OCI-LY7 (cell line): ENCODE data around the gene BTNL2. TPM values are rescaled to one million over a fixed set of nuclear protein-coding genes. Genes with fewer than 3 reads are reported as not detected.

Experiments used
- BruUV-seq: library from RNA; stranded (reverse); fragments of 400-500 nt; replicated peaks from 2 replicates; lab custom pipeline; 2021; lab: Mats Ljungman, UMichigan
- CTCF ChIA-PET: fragments of 300-600 bp; sonication (Branson Sonifier 250); formaldehyde crosslinking; loops from one replicate; lab custom pipeline; 2022; ENCODE audit warnings: antibody characterized with exemption; ENCODE audit not compliant: unreplicated experiment; lab: Charles Lee
- POLR2A ChIA-PET: fragments of 300-600 bp; sonication (Branson Sonifier 250); formaldehyde crosslinking; loops from one replicate; lab custom pipeline; 2022; ENCODE audit warnings: antibody characterized with exemption; lab: Charles Lee
- DNase-seq: peaks from one replicate; pipeline ENCODE4 v3.0.0-alpha.2; 2015; ENCODE audit warnings: low spot score
- H2AFZ ChIP-seq: fragments of 200-600 bp; sonication (generic), shearing (Covaris generic); 2 replicates; pipeline ENCODE4 v1.6.1; 2014; ENCODE audit warnings: mild to moderate bottlenecking, antibody characterized with exemption, low read length, moderate library complexity
- H3K27ac ChIP-seq: fragments of 200-600 bp; sonication (generic); 2 replicates; pipeline ENCODE4 v1.5.1; 2014; ENCODE audit warnings: mixed run types, low read depth, mild to moderate bottlenecking, moderate library complexity, low read length, inconsistent platforms; ENCODE audit not compliant: poor library complexity, severe bottlenecking
- H3K36me3 ChIP-seq: fragments of 200-600 bp; sonication (generic); 2 replicates; pipeline ENCODE4 v1.6.1; 2014; ENCODE audit warnings: mild to moderate bottlenecking, antibody characterized with exemption, low read length, moderate library complexity, mixed read lengths; ENCODE audit not compliant: insufficient read depth
- H3K4me1 ChIP-seq: fragments of 200-600 bp; sonication (generic); 2 replicates; pipeline ENCODE4 v1.5.1; 2014; ENCODE audit warnings: mild to moderate bottlenecking, low read length; ENCODE audit not compliant: insufficient read depth, poor library complexity, severe bottlenecking
- H3K4me2 ChIP-seq: fragments of 200-600 bp; sonication (generic); 2 replicates; pipeline ENCODE4 v1.6.1; 2014; ENCODE audit warnings: mild to moderate bottlenecking, low read length
- H3K4me3 ChIP-seq: fragments of 200-600 bp; sonication (generic); 2 replicates; pipeline ENCODE4 v1.5.1; 2014; ENCODE audit warnings: mild to moderate bottlenecking, low read depth, low read length; ENCODE audit not compliant: poor library complexity, severe bottlenecking
- H3K79me2 ChIP-seq: fragments of 200-600 bp; sonication (generic); 2 replicates; pipeline ENCODE4 v1.6.1; 2016; ENCODE audit warnings: low read depth, mild to moderate bottlenecking, low read length, moderate library complexity, mixed read lengths; ENCODE audit not compliant: insufficient read depth
- H3K9me2 ChIP-seq: fragments of 200-600 bp; sonication (generic); 2 replicates; pipeline ENCODE4 v1.6.1; 2016; ENCODE audit warnings: mild to moderate bottlenecking, low read length, mixed read lengths; ENCODE audit not compliant: insufficient read depth
- H3K9me3 ChIP-seq: fragments of 200-600 bp; sonication (generic); 2 replicates; pipeline ENCODE4 v1.6.1; 2014; ENCODE audit warnings: mild to moderate bottlenecking, mixed run types, low read length, mixed read lengths
- H4K20me1 ChIP-seq: fragments of 200-600 bp; sonication (generic); 2 replicates; pipeline ENCODE4 v1.6.1; 2014; ENCODE audit warnings: mild to moderate bottlenecking, antibody characterized with exemption, low read length, moderate library complexity, mixed read lengths; ENCODE audit not compliant: insufficient read depth
- CTCF ChIP-seq: fragments of 200-600 bp; sonication (generic); conservative IDR thresholded peaks from 2 replicates; pipeline ENCODE4 v1.5.1; 2014; ENCODE audit warnings: mild to moderate bottlenecking, antibody characterized with exemption, low read length, moderate library complexity, mixed read lengths
- EZH2phosphoT487 ChIP-seq: fragments of 200-600 bp; sonication (generic); IDR thresholded peaks from 2 replicates; pipeline ENCODE4 v1.6.1; 2018; ENCODE audit warnings: low read depth, borderline replicate concordance, mild to moderate bottlenecking, mixed run types, antibody characterized with exemption, low read length, moderate library complexity, mixed read lengths
- intact Hi-C: fragments of 100-400 bp; cut with micrococcal nuclease; formaldehyde crosslinking; loops from one replicate; pipeline ENCODE4 v1.10.0; 2022; ENCODE audit not compliant: unreplicated experiment
- total RNA-seq, 2 experiments: library from RNA; depleted of rRNA in 1 of 2; stranded (reverse); fragments of >200 nt in 1 of 2; shearing (Covaris generic) in 1 of 2; gene quantifications; 2 replicates each; pipeline ENCODE4 v1.2.3, GENCODE V29; 2014 to 2022

BTNL2 gene
- total RNA-seq, 2 experiments from 2014 or later: 3.1 to 4.9 TPM

- no peak overlapping the region for H3K4me3 ChIP-seq
- H3K4me2 ChIP-seq: no peak overlapping the region
- TF ChIP-seq EZH2phosphoT487: no peak
- no peak for TF ChIP-seq CTCF
- H3K4me1 ChIP-seq: peaks cover 8% of the 10 kb centered on the region
- ChIA-PET CTCF (no interaction called here), POLR2A (no interaction called here)
- no peaks in the 10 kb centered on the region for H3K9me3 ChIP-seq
- H3K9me2 ChIP-seq: no peaks in the 10 kb centered on the region
- DNase-seq: peak; percentile 33
- no peak overlapping the region for H3K27ac ChIP-seq
- H3K79me2 ChIP-seq: no peaks in the 10 kb centered on the region
- no TSS peak for BruUV-seq
- H3K36me3 ChIP-seq: no peaks in the 10 kb centered on the region
- no peaks in the 10 kb centered on the region for H4K20me1 ChIP-seq
- peak overlapping the region; percentile 43 for H2AFZ ChIP-seq
- intact Hi-C loops: no loop called here
These were observed 31.0 kb downstream of the BTNL2 start for GRCh38 chr6:32375739-32376529.

DNA sequence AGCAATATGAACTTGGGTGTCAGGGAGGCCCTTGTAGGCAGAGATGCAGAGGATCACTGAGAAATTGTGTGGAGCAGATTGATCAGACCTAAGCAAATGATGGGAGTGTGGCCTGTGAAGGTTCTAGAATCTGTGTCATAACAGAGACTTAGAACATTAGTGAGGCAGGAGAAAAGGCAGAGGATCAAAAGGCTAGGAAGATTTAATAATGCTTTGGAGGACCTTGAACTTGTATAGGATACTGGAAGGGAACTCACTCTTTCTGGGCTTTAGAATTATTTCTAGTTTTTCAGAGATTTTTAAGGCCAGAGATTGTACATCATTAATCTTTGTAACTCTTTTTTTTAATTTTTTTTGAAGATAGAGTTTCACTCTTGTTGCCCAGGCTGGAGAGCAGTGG, 35.2 kb downstream of the BTNL2 start, which contains the start of gene TSBP1:
TSS of gene TSBP1 (minus strand) at position 101 of the 400 bp plus-strand sequence. CDS start 197 bp downstream, outside the sequence.
- H3K4me1 ChIP-seq: peaks cover 8% of the 10 kb centered on the region
- TF ChIP-seq CTCF: no peak
- no peak for TF ChIP-seq EZH2phosphoT487
- ChIA-PET CTCF (no interaction called here), POLR2A (no interaction called here)
- H3K4me3 ChIP-seq: no peak within 1 kb of the TSS
- H3K79me2 ChIP-seq: no peaks in the 10 kb centered on the region
- intact Hi-C loops: no loop called here
- no peaks in the 10 kb centered on the region for H3K9me2 ChIP-seq
- H3K27ac ChIP-seq: no peak within 1 kb of the TSS
- H3K9me3 ChIP-seq: no peaks in the 10 kb centered on the region
- no peaks in the 10 kb centered on the region for H3K36me3 ChIP-seq
- H3K4me2 ChIP-seq: no peak within 1 kb of the TSS
- H2AFZ ChIP-seq: peak within 1 kb of the TSS; percentile 56; the same call in 1 of the 2 replicates
- no peak for DNase-seq
- no TSS peak for BruUV-seq
- no peaks in the 10 kb centered on the region for H4K20me1 ChIP-seq

DNA sequence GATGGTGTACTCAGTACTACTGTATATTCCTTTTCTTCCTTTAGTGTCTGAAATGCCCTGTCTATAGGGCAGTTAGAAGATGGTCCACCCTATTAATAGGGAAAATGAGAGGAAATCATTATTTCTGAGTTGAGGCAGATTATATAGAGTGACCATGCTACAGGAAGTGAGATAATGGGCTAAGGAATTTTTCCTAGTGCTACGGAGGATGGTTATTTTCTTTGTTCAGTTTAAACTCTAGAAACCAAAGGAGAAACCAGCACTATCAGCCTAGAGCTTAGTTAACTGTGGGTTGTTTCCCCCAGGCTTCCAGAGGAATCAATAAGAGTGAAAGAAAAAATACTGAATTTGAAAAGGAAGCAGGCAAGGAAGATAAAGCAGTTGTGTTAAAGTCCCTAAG, 35.8 kb downstream of the BTNL2 start:
- CTCF ChIA-PET: no interaction called here
- H3K4me2 ChIP-seq: no peak overlapping the region
- H2AFZ ChIP-seq: peak overlapping the region; percentile 56; the same call in 1 of the 2 replicates
- H3K4me3 ChIP-seq: no peak overlapping the region
- no TSS peak for BruUV-seq
- H3K9me3 ChIP-seq: no peaks in the 10 kb centered on the region
- H3K9me2 ChIP-seq: no peaks in the 10 kb centered on the region
- no peaks in the 10 kb centered on the region for H4K20me1 ChIP-seq
- no peak for DNase-seq
- no peak overlapping the region for H3K27ac ChIP-seq
- H3K79me2 ChIP-seq: no peaks in the 10 kb centered on the region
- intact Hi-C loops: no loop called here
- POLR2A ChIA-PET: interaction anchor here (0.6 to 0.8 kb wide), 2 partner anchors 42 to 54 kb away, joined by 3 read pairs; no protein-coding TSS in a partner anchor
- no peak for TF ChIP-seq EZH2phosphoT487
- TF ChIP-seq CTCF: no peak
- H3K36me3 ChIP-seq: no peaks in the 10 kb centered on the region
- peaks cover 3% of the 10 kb centered on the region for H3K4me1 ChIP-seq
